ENCODE data around the gene PRSS35. TPM values are rescaled to one million over a fixed set of nuclear protein-coding genes. Genes with fewer than 3 reads are reported as not detected.

PRSS35 gene
- total RNA-seq (2014; rRNA removed; shearing (Covaris generic)) (1.2 and 2.1 TPM in 2 replicates), polyA plus RNA-seq (2016; fragmentation: Nextera tagmentation; extraction: Ambion mirVana) (1.7 TPM in 2 replicates)
- long read RNA-seq, partial matches to known transcripts: 0 of 2 reads
- long read RNA-seq, other reads (novel, unspliced or antisense): 0 of 2 reads

- no peaks in the 10 kb centered on the region for H3K79me2 ChIP-seq (replicated peaks; ENCODE audit: insufficient read depth)
- H3K4me1 Mint-ChIP-seq: peaks cover 25% of the 10 kb centered on the region
- H3K27me3 ChIP-seq (ENCODE audit: insufficient read depth): peaks cover 12% of the 10 kb centered on the region
- H3K9me3 Mint-ChIP-seq: no peaks in the 10 kb centered on the region
- peak within 1 kb of the TSS; percentile 73 for H3K4me2 ChIP-seq
- peaks cover 9% of the 10 kb centered on the region for H3K4me1 ChIP-seq (ENCODE audit: insufficient read depth)
- no peak within 1 kb of the TSS for H3K27ac ChIP-seq (ENCODE audit: low read depth)
- ATAC-seq (peak; percentile 94), DNase-seq (ENCODE audit: low spot score) (peak; percentile 89)
- no peaks in the 10 kb centered on the region for H3K36me3 Mint-ChIP-seq (ENCODE audit: low read depth)
- peak within 1 kb of the TSS; percentile 83 for H3K4me3 Mint-ChIP-seq
- no peaks in the 10 kb centered on the region for H3K9me2 ChIP-seq (ENCODE audit: insufficient read depth)
- peaks cover 5% of the 10 kb centered on the region for H3K27me3 Mint-ChIP-seq (ENCODE audit: insufficient read depth, low read depth, poor library complexity)
- H3K36me3 ChIP-seq (ENCODE audit: insufficient read depth): no peaks in the 10 kb centered on the region
- peak within 1 kb of the TSS; percentile 100 for H2AFZ ChIP-seq
- H4K20me1 ChIP-seq (replicated peaks; ENCODE audit: insufficient read depth): no peaks in the 10 kb centered on the region
- no peak within 1 kb of the TSS for H3K27ac Mint-ChIP-seq
- peak within 1 kb of the TSS; percentile 79 for H3K4me3 ChIP-seq
- peak; percentile 83 to 91 for TF ChIP-seq CTCF (conservative IDR thresholded peaks at IDR 0.05; ENCODE audit: low read depth in 2 of 2)
- peak; percentile 68 for TF ChIP-seq CREB1 (CRISPR knock-in tag; IDR thresholded peaks at IDR 0.05; ENCODE audit: low read depth)
- TF ChIP-seq ZNF114 (CRISPR knock-in tag; IDR thresholded peaks at IDR 0.05): no peak
- TF ChIP-seq POLR2AphosphoS5 (IDR thresholded peaks at IDR 0.05; ENCODE audit: low read depth): peak; percentile 39; the same call in 1 of the 2 replicates
- no peak for TF ChIP-seq ETS1 (IDR thresholded peaks at IDR 0.05)
- no peak for TF ChIP-seq ZNF331 (CRISPR knock-in tag; IDR thresholded peaks at IDR 0.05; ENCODE audit: low read depth)
- H3F3A ChIP-seq (replicated peaks; ENCODE audit: low read depth): no peaks in the 10 kb centered on the region
Observed at GRCh38 chr6:83511901-83512681, at the start of gene PRSS35. PRSS35 (plus strand) TSS chr6:83512534; CDS start chr6:83523442, 10,908 bp downstream.

GRCh38 chr6:83463886-83464285 lies 48.4 kb upstream of the PRSS35 start:
- Histone ChIP-seq H3K4me2 (no peak overlapping the region), H3K27ac (ENCODE audit: low read depth) (no peak overlapping the region), H3K4me3 (no peak overlapping the region), H3K36me3 (ENCODE audit: insufficient read depth) (no peaks in the 10 kb centered on the region), H3K4me1 (ENCODE audit: insufficient read depth) (peaks cover 7% of the 10 kb centered on the region), H4K20me1 (replicated peaks; ENCODE audit: insufficient read depth) (no peaks in the 10 kb centered on the region), H3K79me2 (replicated peaks; ENCODE audit: insufficient read depth) (no peaks in the 10 kb centered on the region), H3K27me3 (ENCODE audit: insufficient read depth) (peaks cover 53% of the 10 kb centered on the region), H2AFZ (no peak overlapping the region), H3K9me2 (ENCODE audit: insufficient read depth) (no peaks in the 10 kb centered on the region), H3F3A (replicated peaks; ENCODE audit: low read depth) (no peaks in the 10 kb centered on the region)
- H3K27ac Mint-ChIP-seq: no peak overlapping the region
- no peak overlapping the region for H3K4me3 Mint-ChIP-seq
- DNase-seq (ENCODE audit: low spot score): no peak
- H3K9me3 Mint-ChIP-seq: no peaks in the 10 kb centered on the region
- H3K36me3 Mint-ChIP-seq (ENCODE audit: low read depth): no peaks in the 10 kb centered on the region
- H3K4me1 Mint-ChIP-seq: peaks cover 17% of the 10 kb centered on the region
- ATAC-seq: no peak
- H3K27me3 Mint-ChIP-seq (ENCODE audit: insufficient read depth, low read depth, poor library complexity): peaks cover 4% of the 10 kb centered on the region
- TF ChIP-seq JUNB (IDR thresholded peaks at IDR 0.05; ENCODE audit: unreplicated experiment) (no peak), ZNF462 (CRISPR knock-in tag; IDR thresholded peaks at IDR 0.05) (no peak), STAT1 (IDR thresholded peaks at IDR 0.05; ENCODE audit: unreplicated experiment) (no peak), ETS1 (IDR thresholded peaks at IDR 0.05) (no peak), EZH2phosphoT487 (IDR thresholded peaks at IDR 0.05; ENCODE audit: unreplicated experiment) (no peak), ZNF114 (CRISPR knock-in tag; IDR thresholded peaks at IDR 0.05) (no peak)

Measured in GM23338 (cell line).